Suprapubic skin (tissue), 4 donors: Measurements from ENCODE around the gene UGT1A7. TPM values are rescaled to one million over a fixed set of nuclear protein-coding genes. Genes with fewer than 3 reads are reported as not detected.
"Not testable (repeated sequence)": the region's sequence is repeated elsewhere in the genome, so short reads cannot be mapped to it uniquely, and the experiment has no call there.

ENCODE experiments used
- DNase-seq, 2 donors: peaks; one replicate each; pipeline ENCODE4 v3.0.0-alpha.2; 2019; ENCODE audit warnings: low spot score in 2 of 2
- H3K27ac ChIP-seq: fragments of 200-600 bp; sonication (generic); one replicate; pipeline ENCODE4 v1.5.1; 2019
- H3K27me3 ChIP-seq: fragments of 200-600 bp; sonication (generic); one replicate; pipeline ENCODE4 v1.5.1; 2019
- H3K36me3 ChIP-seq: fragments of 200-600 bp; sonication (generic); one replicate; pipeline ENCODE4 v1.5.1; 2019
- H3K4me1 ChIP-seq: fragments of 200-600 bp; sonication (generic); one replicate; pipeline ENCODE4 v1.5.1; 2019
- H3K4me3 ChIP-seq: fragments of 200-600 bp; sonication (generic); one replicate; pipeline ENCODE4 v1.5.1; 2019; ENCODE audit warnings: mild to moderate bottlenecking
- H3K9me3 ChIP-seq: fragments of 200-600 bp; sonication (generic); one replicate; pipeline ENCODE4 v1.5.1; 2019
- EP300 ChIP-seq: sonication (generic); formaldehyde crosslinking; IDR thresholded peaks from one replicate; pipeline ENCODE4 v1.6.1; 2017; ENCODE audit warnings: antibody characterized with exemption
- POLR2A ChIP-seq, 2 donors: fragments of 450-650 bp; IDR thresholded peaks; one replicate each; pipeline ENCODE4 v1.6.1; 2017; ENCODE audit warnings: antibody characterized with exemption in 2 of 2, mild to moderate bottlenecking in 2 of 2, moderate library complexity in 2 of 2
- POLR2AphosphoS5 ChIP-seq, 3 donors: sonication (generic); formaldehyde crosslinking; IDR thresholded peaks; one replicate each; pipeline ENCODE4 v1.6.1; 2017; ENCODE audit warnings: antibody characterized with exemption in 3 of 3
- WGBS: methylation state at CpG from one replicate; pipeline ENCODE4 v1.1.5; 2018; 5-methylcytosine and 5-hydroxymethylcytosine counted together
- total RNA-seq, 4 donors: library from RNA; depleted of rRNA; stranded (reverse); fragments of >200 nt; gene quantifications; one replicate each; pipeline ENCODE4 v1.1.0, GENCODE V29; 2016
- TF ChIP-seq, protein P1 (sequence below), 2 donors: fragments of 200-600 bp in 1 of 2; fragments of 450-650 bp in 1 of 2; sonication (generic) in 1 of 2; IDR thresholded peaks; one replicate each; pipeline ENCODE4 v1.5.1; 2016 to 2019; ENCODE audit warnings: antibody characterized with exemption in 2 of 2, mild to moderate bottlenecking in 1 of 2, moderate library complexity in 1 of 2

The UGT1A7 gene
- total RNA-seq, 4 donors from 2014 or later = 1.3 to 8.0 (median 2.2) TPM

DNA sequence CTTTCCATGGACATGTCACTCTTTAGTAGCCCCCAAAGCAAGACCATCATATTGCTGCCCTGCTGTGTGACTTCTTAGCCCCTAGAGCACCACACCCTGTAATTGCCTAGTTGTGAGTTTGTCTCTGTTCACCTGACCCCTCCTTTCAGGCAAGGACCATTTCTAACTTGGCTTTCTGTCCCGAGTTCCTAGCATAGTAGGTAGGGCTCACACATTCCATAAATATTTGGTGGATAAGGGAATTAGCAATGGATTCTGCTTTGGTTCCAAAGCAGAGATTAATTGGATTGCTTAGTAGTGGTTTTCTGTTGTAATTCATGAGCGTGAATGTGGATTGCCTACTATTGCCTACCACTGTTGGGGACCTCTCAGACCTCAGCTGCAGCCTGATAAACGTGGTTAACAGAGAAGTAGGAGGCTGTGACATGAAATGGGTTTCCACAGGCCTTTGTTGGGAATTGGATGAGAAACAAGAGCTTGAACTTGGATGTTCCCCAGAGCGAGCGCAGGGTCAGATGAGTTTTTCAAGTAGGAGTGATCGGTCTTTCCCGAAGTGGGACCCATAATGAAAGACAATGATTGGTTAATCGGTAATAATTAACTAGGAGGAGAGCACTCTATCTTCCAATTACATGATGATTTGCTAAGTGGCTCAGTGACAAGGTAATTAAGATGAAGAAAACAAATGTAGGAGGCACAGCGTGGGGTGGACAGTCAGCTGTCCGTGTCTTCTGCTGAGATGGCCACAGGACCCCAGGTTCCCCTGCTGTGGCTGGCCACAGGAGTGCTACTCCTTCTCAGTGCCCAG lies 65.0 kb downstream of the UGT1A7 start:
- H3K27ac ChIP-seq = no peak overlapping the region
- H3K9me3 ChIP-seq = no peaks in the 10 kb centered on the region
- H3K4me3 ChIP-seq = no peak overlapping the region
- no peak for DNase-seq
- no peaks in the 10 kb centered on the region for H3K36me3 ChIP-seq
- H3K4me1 ChIP-seq = no peaks in the 10 kb centered on the region
- no peaks in the 10 kb centered on the region for H3K27me3 ChIP-seq
- TF ChIP-seq, protein P1, sequence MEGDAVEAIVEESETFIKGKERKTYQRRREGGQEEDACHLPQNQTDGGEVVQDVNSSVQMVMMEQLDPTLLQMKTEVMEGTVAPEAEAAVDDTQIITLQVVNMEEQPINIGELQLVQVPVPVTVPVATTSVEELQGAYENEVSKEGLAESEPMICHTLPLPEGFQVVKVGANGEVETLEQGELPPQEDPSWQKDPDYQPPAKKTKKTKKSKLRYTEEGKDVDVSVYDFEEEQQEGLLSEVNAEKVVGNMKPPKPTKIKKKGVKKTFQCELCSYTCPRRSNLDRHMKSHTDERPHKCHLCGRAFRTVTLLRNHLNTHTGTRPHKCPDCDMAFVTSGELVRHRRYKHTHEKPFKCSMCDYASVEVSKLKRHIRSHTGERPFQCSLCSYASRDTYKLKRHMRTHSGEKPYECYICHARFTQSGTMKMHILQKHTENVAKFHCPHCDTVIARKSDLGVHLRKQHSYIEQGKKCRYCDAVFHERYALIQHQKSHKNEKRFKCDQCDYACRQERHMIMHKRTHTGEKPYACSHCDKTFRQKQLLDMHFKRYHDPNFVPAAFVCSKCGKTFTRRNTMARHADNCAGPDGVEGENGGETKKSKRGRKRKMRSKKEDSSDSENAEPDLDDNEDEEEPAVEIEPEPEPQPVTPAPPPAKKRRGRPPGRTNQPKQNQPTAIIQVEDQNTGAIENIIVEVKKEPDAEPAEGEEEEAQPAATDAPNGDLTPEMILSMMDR (IDR thresholded peaks at IDR 0.05) = no peak
- TF ChIP-seq POLR2AphosphoS5 (IDR thresholded peaks at IDR 0.05) = no peak
- TF ChIP-seq POLR2A (IDR thresholded peaks at IDR 0.05) = no peak
- TF ChIP-seq EP300 = no peak
- WGBS = 79% methylated on average over 10 of the region's 10 CpGs

DNA sequence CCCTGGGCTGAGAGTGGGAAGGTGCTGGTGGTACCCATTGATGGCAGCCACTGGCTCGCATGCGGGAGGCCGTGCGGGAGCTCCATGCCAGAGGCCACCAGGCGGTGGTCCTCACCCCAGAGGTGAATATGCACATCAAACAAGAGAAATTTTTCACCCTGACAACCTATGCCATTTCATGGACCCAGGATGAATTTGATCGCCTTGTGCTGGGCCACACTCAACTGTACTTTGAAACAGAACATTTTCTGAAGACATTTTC lies 65.5 kb downstream of the UGT1A7 start:
- DNase-seq = no peak
- Histone ChIP-seq H3K9me3 (no peaks in the 10 kb centered on the region), H3K27me3 (no peaks in the 10 kb centered on the region), H3K4me3 (no peak overlapping the region), H3K36me3 (no peaks in the 10 kb centered on the region), H3K4me1 (no peaks in the 10 kb centered on the region), H3K27ac (no peak overlapping the region)
- TF ChIP-seq POLR2AphosphoS5 (IDR thresholded peaks at IDR 0.05) (no peak), EP300 (no peak), POLR2A (IDR thresholded peaks at IDR 0.05) (no peak)
- TF ChIP-seq, protein P1 (IDR thresholded peaks at IDR 0.05) = no peak
- 91% methylated on average over 4 of the region's 6 CpGs for WGBS

DNA sequence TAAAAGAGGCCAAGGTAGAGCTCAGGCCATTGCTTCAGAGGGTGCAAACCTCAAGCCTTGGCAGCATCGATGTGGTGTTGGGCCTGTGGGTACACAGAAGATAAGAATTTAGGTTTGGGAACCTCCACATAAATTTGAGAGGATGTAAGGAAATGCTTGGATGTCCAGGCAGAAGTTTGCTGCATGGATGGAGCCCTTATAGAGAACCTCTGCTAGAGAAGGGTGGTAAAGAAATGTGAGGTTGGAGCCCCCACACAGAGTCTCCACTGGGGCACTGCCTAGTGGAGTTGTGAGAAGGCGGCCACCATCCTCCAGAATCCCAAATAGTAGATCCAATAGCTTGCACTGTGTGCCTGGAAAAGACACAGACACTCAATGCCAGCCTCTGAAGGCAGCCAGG lies 69.0 kb downstream of the UGT1A7 start:
- H3K36me3 ChIP-seq, H3K4me3 ChIP-seq, DNase-seq, H3K27me3 ChIP-seq, H3K9me3 ChIP-seq, H3K27ac ChIP-seq, H3K4me1 ChIP-seq: not testable (repeated sequence)
- 71% methylated on average over 2 of the region's 2 CpGs for WGBS

DNA sequence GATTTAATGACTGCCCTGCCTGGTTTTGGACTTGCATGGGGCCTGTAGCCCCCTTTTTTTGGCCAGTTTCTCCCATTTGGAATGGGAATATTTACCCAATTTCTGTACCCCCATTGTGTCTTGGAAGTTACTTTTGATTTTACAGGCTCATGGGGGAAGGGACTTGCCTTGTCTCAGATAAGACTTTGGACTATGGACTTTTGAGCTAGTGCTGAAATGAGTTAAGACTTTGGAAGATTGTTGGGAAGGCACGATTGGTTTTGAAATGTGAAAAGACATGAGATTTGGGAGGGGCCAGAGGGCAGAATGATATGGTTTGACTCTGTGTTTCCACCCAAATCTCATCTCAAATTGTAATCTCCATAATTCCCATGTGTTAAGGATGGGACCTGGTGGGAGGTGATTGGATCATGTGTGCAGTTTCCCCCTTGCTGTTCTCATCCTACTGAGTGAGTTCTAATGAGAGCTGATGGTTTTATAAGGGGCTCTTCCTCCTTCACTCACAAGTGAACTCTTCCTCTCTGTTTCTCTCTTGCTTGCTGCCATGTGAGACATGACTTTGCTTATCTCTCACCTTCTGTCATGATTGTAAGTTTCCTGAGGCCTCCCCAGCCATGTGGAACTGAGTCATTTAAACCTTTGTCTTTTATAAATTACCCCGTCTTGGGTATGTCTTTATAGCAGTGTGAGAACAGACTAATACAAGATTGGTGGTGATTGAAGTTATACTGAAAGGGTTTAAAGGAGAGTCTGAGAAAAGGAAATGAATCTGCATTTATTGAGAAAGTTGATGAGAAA lies 69.7 kb downstream of the UGT1A7 start:
- not testable (repeated sequence) for H3K27me3 ChIP-seq, H3K27ac ChIP-seq, DNase-seq, H3K4me1 ChIP-seq, H3K9me3 ChIP-seq, H3K36me3 ChIP-seq, H3K4me3 ChIP-seq
- WGBS = 71% methylated on average over 2 of the region's 2 CpGs

DNA sequence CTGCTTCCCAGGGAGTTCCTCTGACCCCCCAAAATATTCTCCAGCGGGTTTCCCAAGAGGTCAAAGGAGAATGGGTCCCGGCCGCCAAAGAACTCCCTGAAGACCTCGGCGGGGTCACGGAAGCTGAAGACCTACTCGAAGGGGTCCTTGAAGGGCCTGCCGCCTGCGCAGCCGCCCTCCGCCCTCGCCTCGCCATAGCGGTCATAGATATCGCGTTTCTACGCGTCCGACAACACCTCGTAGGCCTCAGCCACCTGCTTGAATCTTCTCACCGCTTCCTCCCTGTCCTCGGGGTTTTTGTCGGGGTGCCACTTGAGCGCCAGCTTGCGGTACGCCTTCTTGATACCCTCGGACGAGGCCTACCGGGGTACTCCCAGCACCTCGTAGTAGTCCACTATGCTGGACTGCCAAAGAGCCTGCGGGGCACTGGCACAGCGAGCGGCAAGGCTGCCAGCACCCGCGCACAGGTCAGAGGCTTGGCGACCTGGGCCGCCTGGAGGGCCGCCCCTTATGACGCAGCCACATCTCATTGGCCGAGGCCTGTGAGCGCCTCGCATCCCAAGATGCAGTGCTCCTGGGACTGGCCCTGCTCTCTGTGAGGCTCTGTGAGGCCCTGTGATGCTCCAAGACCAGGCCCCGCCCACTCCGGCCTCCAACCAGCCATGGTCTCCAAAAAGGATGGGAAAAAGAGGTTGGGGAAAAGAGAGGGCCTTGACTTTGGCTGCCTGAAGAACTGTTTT lies 73.3 kb downstream of the UGT1A7 start:
- H3K36me3 ChIP-seq = no peaks in the 10 kb centered on the region
- DNase-seq = no peak
- TF ChIP-seq POLR2AphosphoS5 (IDR thresholded peaks at IDR 0.05) = no peak
- TF ChIP-seq, protein P1 (IDR thresholded peaks at IDR 0.05) = no peak
- TF ChIP-seq POLR2A (IDR thresholded peaks at IDR 0.05) = no peak
- TF ChIP-seq EP300 = no peak
- H3K9me3 ChIP-seq = no peaks in the 10 kb centered on the region
- H3K4me3 ChIP-seq = no peak overlapping the region
- WGBS = 91% methylated on average over 35 of the region's 44 CpGs
- H3K4me1 ChIP-seq = no peaks in the 10 kb centered on the region
- H3K27me3 ChIP-seq = no peaks in the 10 kb centered on the region
- H3K27ac ChIP-seq = no peak overlapping the region
